ENCODE results near the gene TTC7B.

The TTC7B gene

GRCh38 chr14:90500665-90501370 lies 315.4 kb downstream of the TTC7B start:
- no peak for DNase-seq

- DNase-seq: no peak
Measured at GRCh38 chr14:90499908-90500664, 316.1 kb downstream of the TTC7B start.

GRCh38 chr14:90499121-90499520 lies 317.1 kb downstream of the TTC7B start:
- no peak for DNase-seq

- DNase-seq: no peak
Measured at GRCh38 chr14:90498198-90498597, 318.0 kb downstream of the TTC7B start.

- no peak for DNase-seq
Measured at GRCh38 chr14:90496379-90496778, 319.9 kb downstream of the TTC7B start.

GRCh38 chr14:90495357-90496276 lies 320.6 kb downstream of the TTC7B start:
- DNase-seq: no peak

GRCh38 chr14:90491911-90492531 lies 324.2 kb downstream of the TTC7B start:
- DNase-seq: peak in 1 of 3 experiments; percentile 38

GRCh38 chr14:90491221-90491885 lies 324.9 kb downstream of the TTC7B start:
- peak in 2 of 3 experiments; percentile 17 to 54 for DNase-seq

GRCh38 chr14:90490720-90491050 lies 325.5 kb downstream of the TTC7B start:
- no peak for DNase-seq

- no peak for DNase-seq
Measured at GRCh38 chr14:90489916-90490719, 326.1 kb downstream of the TTC7B start.

- no peak for DNase-seq
Measured at GRCh38 chr14:90489306-90489705, 326.9 kb downstream of the TTC7B start.

- no peak for DNase-seq
Measured at GRCh38 chr14:90488256-90488655, 328.0 kb downstream of the TTC7B start.

GRCh38 chr14:90487462-90487861 lies 328.8 kb downstream of the TTC7B start:
- DNase-seq: no peak

GRCh38 chr14:90487031-90487430 lies 329.2 kb downstream of the TTC7B start:
- peak; percentile 40 to 93 (median 83) for DNase-seq

GRCh38 chr14:90484291-90484690 lies 331.9 kb downstream of the TTC7B start:
- DNase-seq: no peak

- DNase-seq: peak; percentile 70 to 94 (median 83)
Measured at GRCh38 chr14:90483571-90483974, 332.7 kb downstream of the TTC7B start.

- no peak for DNase-seq
Measured at GRCh38 chr14:90483117-90483516, 333.1 kb downstream of the TTC7B start.

GRCh38 chr14:90475298-90475697 lies 340.9 kb downstream of the TTC7B start:
- DNase-seq: peak in 2 of 3 experiments; percentile 31 to 36
